GM18502 (cell line): ENCODE results near the gene S100A6.
A peak's percentile ranks its signal among the peaks of the same experiment; 100 is the strongest.
"Not testable (repeated sequence)": the region's sequence is repeated elsewhere in the genome, so short reads cannot be mapped to it uniquely, and the experiment has no call there.

Experiments used
- ATAC-seq: cut with Tn5 transposase; IDR thresholded peaks from one replicate; pipeline ENCODE4 v1.9.1; 2021; ENCODE audit warnings: mild to moderate bottlenecking; ENCODE audit not compliant: unreplicated experiment, poor library complexity

S100A6 gene

DNA sequence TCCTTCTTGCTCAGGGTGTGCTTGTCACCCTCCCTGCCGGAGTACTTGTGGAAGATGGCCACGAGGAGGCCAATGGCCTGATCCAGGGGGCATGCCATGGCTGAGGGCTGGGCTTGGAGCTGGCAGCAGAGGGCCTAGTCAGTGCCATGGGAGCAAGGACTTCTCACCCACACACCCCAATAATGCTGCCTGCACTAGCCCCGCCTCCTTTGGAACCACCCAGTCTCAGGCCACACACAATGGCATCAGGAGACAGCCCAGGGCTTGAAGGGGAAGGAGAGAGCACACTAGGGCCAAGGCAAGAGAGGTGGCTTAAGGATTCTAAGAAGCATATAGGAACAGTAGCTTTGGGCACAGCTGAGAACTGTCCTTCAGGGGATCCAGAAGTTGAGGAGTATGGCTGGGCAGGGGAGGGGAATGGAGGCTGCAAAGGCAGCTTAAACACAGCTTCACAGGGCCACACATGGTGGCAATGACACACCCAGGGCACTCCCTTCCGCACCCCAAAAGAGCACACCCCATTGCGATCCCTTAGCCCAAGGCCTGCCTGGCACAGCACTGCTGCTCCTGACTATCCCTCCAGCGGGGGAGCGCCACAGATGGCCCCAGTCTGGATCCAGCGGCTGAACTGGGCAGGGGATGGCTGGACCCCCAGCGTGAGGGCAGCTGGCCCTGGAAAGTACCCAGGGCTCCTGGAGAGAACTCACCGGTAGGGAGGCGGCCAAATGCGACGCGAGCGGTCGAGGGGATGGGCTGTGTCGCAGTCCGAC, at the start of gene S100A6:
Gene S100A6 (minus strand): TSS at position 750 of the 770 bp plus-strand sequence. CDS start 652 bp downstream, at position 98.
- ATAC-seq, result peak; percentile 42

DNA sequence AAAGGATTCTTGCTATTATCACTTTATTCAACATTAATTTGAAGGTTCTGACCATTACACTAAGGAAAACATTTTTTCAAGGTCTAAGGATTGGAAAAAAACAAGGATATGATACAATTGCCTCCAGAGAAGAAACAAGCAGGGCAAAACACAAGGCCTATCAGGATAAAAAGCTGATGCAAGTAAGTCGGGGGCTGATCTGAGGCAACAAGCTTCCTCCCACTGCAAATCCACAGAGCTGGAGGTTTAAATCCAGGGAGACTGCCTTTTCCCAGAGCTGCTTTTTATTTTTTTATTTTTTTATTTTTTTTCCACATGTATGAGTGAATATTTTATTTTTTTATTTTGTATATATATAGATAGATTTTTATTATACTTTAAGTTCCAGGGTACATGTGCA, 49.2 kb upstream of the S100A6 start:
- ATAC-seq, result no peak

DNA sequence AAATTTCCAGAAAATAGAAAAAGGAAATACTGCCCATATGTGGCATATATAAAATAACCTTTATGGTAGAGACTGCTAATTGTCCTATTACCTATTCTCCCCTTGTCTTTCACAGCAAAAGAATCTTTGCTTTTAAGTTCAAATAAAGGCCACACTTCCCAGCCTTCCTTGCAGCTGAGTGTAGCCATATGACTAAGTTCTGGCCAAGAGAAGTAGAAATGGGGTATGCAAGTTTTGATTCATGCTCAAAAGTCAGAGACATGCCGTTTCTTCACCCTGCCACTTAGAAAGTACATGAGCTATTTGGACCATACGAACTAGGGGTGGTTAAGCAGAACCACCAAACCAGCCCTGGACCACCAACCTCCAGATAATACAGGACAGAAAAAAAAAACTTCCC, 48.2 kb upstream of the S100A6 start:
- ATAC-seq, result no peak

DNA sequence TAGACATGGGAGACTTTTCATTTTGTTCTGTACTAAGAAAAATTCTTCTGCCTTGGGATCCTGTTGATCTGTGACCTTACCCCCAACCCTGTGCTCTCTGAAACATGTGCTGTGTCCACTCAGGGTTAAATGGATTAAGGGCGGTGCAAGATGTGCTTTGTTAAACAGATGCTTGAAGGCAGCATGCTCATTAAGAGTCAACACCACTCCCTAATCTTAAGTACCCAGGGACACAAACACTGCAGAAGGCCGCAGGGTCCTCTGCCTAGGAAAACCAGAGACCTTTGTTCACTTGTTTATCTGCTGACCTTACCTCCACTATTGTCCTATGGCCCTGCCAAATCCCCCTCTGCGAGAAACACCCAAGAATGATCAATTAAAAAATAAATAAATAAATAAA, 47.7 kb upstream of the S100A6 start:
- ATAC-seq, result not testable (repeated sequence)

DNA sequence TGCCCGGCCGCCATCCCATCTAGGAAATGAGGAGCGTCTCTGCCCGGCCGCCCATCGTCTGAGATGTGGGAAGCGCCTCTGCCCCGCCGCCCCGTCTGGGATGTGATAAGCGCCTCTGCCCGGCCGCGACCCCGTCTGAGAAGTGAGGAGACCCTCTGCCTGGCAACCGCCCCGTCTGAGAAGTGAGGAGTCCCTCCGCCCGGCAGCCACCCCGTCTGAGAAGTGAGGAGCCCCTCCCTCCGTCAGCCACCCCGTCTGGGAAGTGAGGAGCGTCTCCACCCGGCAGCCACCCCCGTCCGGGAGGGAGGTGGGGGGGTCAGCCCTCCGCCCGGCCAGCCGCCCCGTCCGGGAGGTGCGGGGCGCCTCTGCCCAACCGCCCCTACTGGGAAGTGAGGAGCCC, 47.0 kb upstream of the S100A6 start:
- not testable (repeated sequence) for ATAC-seq

DNA sequence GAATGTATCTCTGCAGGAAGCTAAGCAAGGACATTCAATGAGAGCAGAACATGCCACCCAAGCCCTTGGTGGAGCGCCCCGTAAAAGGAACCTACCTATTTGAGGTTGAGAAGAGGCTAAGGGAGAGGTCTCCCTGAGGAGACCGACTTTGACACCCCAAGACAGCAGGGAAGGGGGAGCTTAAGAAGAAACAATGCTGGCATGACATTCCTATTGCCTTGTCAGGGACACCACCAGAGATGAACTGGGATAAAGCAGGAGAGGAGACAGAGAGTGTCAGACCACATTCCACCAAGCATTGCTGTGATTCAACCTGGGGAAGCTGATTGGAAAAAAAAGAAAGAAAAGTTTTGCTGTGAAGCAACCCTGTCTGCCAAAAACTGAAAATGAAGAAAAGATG, 43.1 kb upstream of the S100A6 start:
- no peak for ATAC-seq

DNA sequence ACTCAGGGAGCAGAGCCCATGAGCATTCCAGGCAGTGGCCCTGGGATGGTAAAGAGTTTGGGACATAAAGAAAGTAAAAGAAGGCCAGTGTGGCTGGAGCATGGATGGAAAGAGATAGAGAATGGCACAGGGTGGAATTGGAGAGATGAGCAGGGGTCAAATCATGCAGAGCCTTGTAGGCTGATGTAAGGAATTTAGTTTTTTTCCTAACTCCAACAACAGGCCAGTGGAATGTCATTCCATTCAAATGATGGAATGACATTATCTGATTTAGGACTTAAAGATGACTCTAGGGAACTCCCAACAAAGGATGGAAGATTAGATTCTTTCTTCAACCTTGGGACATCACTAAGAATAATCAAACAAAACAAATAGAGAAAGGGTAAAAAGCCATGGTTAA, 42.7 kb upstream of the S100A6 start:
- no peak for ATAC-seq

DNA sequence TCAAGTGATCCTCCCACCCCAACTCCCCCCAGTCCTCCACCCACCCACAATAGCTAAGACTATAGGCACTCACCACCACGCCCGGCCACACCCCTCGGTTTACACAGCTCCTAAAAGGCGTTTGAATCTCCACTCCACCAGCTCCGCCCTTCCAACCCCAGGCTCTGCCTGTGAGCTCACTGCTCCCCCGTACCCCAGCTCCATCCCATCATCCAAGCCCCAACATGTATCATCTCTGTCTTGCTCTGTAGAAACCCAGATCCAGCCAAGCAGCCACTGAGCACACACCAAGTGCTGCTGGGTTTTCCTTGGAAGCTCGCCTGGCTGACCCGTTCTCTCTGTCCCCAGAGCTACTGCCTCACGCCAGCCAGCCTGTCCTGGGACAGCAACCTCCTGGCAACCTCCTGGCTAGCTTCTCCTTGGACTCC, 41.8 kb upstream of the S100A6 start:
- no peak for ATAC-seq

DNA sequence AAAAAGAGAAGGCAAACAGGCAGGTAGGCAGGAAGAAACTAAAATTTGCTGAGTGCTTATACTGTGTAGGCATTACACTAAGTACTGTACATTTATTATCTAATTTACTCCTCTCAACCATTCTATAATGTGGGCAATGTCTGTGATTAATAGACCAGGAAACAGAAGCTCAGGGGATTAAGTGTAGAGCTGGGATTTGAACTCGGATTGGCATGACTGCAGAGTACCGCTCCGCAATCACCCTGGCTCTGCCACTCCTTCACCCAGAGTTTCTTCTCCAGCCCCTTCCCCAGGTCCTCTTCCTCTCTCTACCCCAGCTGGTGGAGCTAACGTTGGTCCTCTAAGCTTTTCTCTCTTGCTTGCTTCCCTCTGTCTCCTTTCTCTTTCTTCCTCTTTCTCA, 41.3 kb upstream of the S100A6 start:
- no peak for ATAC-seq

DNA sequence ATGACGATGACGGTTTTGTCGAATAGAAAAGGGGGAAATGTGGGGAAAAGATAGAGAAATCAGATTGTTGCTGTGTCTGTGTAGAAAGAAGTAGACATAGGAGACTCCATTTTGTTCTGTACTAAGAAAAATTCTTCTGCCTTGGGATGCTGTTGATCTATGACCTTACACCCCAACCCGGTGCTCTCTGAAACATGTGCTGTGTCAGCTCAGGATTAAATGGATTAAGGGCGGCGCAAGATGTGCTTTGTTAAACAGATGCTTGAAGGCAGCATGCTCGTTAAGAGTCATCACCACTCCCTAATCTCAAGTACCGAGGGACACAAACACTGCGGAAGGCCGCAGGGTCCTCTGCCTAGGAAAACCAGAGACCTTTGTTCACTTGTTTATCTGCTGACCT, 39.7 kb upstream of the S100A6 start:
- not testable (repeated sequence) for ATAC-seq

DNA sequence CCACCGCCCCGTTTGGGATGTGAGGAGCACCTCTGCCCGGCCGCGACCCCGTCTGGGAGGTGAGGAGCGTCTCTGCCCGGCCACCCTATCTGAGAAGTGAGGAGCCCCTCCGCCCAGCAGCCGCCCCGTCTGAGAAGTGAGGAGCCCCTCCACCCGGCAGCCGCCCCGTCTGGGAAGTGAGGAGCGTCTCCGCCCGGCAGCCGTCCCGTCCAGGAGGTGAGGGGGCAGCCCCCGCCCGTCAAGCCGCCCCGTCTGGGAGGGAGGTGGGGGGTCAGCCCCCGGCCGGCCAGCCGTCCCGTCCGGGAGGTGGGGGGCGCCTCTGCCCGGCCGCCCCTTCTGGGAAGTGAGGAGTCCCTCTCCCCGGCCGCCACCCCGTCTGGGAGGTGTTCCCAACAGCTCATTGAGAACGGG, 39.3 kb upstream of the S100A6 start:
- not testable (repeated sequence) for ATAC-seq

DNA sequence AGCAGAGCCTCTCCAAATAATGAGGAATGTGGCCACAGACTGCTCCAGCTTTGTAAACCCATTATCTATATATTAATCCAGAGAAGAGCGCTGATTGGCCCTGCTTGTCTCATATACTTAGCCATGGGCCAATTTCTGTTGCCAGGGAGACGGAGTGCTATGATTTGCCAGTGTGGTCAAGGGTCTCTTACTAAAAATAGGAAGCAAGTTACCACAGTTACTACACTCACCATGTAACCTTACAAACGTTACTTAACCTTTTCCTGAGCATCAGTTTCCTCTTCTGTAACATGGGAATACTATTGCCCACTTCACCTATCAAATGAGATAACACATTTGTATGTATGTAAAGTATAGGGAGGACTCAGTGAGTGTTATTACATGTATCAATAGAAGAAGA, 37.6 kb upstream of the S100A6 start:
- no peak for ATAC-seq

DNA sequence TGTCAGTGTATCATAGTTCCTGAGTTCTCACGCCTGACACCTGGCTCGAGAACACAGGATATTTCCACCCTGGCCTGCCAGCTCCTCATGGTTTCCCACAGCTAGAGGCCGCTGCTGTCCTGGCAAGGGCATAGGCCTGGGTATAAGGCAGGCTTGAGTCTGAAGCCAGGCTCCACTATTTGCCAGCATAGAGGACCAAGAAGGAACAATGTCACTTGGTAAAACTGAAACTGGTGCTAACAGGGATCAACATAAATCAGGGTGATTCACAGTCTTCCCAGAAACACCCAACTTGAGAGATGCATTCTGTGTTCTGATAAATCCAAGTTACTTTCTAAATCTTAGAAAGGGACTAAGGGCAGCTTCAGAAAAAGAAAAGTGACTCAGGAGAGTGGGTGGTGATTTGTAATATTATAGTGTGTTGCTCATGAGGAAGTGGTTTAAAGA, 36.8 kb upstream of the S100A6 start:
- peak; percentile 54 for ATAC-seq

DNA sequence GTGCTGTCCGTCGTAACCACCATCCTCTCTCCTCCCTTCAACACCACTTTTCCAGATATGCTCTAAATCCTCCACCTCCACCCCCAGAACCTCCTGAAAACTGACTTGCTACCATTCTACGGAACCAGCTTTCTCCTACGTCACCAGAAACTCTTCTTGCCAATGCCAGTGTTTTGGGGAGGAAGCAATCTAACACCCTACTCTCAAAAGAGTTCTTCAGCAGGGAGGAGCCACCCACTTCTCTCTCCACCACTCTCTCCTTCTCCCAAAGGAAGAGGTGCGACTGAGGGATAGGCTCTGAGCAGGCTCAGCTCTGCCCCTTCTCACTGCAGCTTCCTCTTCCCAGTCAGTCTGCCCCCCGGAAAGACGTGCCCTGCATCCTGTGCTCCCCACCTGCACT, 35.9 kb upstream of the S100A6 start:
- no peak for ATAC-seq

DNA sequence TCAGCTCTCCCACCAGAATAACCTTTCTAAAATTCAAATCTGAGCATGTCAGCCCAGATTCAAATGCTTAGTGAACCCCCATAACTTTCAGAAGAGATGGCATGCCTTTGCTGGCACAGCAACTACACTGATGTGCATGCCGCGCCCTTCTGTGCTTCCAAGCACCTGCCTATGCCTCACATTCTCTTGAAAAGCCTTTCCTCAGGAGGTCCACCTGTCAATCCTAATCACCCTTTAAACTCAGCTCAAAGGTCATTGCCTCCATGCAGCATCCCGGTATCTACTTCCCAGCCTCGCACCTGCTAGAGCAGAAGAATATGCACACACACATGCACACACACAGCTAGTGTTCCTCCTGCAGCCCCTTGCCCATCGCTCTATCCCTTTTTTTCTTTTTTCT, 35.1 kb upstream of the S100A6 start:
- no peak for ATAC-seq

DNA sequence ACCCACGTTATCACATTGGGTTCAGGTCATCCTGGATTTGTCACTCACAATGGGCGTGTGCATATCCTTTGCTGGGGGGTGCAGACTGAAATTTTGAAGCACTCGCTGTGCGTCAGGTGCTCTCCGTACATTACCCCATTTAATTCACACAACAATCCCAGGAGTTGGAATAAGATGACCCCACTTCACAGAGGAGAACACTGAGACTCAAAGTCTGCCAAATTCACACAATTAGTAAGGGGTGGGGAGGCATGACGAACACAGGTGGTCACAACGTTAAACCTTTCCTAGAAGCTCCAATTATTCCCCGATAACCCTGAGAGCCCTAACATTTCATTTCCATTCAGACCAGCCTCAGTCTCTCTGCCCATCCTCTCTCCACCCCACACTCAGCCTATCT, 33.7 kb upstream of the S100A6 start:
- no peak for ATAC-seq

DNA sequence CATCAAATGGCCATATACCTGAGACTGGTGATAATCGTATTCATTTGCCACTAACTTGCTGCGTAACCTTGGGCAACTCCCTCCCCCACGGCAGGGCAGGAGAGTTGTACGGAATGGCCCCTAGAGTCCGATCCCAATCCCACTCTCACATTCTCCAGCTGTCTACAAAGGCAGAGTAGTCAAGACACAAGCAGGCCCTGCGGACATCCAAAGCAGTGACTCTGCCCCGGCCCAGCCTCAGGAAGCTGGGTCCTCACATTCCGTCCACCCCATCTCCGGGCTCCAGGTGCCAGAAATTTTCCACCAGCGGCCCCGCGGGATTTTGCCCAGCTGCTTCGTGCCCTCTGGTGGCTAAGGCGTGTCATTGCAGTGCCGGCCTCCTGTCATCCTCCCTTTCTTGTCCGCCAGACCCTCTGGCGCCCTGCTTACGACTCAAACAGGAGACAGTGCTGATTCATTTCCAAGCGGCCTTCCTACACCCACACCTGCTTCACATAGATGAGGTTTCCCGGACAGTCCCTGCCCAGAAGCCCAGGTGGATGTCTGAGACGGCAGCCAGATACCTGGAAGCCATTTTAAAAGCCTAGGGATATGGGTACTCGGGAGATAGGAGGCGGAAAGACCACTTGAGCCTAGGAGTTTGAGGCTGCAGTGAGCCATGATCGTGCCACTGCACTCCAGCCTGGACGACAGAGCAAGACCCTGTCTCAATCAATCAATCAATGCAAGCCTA, 32.7 kb upstream of the S100A6 start:
- no peak for ATAC-seq

DNA sequence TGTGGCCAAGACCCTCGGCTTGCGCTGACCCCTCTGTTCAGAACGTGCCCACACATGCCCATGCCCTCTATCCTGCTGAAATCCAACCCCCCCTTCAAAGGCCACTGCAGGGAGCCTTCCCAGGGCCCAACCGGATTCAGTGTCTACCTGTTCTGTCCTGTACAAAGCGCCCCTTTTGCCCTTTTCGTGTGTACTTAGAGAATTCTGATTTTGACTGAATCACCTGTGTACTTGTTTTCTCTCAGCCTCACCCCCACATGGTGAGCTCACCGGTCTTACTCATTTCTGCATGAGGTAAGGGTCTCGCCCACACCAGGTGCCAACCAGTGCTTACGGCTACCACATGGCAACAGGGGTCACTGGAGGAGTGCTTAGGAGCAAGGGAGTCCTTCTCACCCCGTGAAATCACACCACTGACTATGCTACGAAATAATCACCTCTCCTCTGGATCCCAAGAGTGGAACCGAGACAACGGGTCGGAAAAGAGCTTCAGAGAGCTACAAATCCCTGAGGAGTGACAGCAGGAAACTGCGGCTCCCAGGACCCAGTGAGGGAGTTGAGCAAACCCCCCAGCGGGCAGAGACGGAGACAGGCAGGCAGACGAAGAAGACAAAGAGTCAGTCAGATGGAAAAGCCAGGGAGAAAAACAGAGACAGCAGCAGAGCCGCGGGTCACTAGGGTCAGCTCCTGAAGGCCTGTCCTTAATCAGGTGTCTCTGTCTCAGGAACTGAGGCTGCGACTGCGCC, 32.0 kb upstream of the S100A6 start:
- ATAC-seq, result no peak

DNA sequence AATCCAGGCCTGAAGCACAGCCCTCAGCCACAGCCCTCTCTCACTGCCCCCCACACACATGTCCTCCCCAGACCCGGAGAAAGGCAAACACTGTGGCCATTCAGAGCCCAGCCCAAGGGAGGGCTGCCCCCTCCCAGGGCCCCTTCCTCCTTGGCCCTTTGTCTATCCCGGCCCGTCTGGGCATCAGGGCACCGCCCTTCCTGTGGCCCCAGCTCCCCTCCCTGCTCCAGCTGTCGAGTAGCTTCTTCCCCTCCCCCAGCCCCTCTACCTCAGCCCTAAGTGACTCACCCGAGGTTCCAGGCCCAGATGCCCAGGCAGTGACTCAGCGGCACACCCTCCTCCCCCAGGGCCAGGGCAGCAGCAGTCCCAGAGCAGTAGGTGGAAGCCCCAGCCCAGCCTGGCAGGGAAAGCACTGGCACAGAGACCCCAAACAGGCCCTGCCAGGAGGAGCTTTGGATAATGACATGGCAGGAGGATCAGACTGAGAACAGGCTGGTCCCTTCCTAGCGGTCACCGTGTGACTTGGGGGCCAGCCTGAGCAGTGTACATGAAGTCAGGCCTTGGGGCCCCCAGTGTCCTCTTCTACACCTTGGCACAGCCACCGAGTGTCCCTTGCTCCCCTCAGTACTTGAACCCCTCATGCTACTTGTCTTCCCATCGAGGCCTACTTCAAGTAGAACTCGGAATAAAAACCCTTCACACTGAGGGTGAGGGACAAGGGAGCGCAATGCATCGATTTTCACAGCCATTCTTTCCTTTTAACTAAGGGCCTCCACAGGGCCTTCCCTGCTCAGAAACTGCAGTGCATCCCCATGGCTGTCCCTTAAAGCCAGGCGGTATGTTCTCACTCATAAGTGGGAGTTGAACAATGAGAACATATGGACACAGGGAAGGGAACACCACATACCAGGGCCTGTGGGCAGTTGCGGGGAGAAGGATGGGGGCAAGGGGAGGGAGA, 30.9 kb upstream of the S100A6 start:
- peak; percentile 45 for ATAC-seq
